HG03025 (cell line): ENCODE data around the gene KRT25.

Experiments
- ATAC-seq: cut with Tn5 transposase; IDR thresholded peaks from one replicate; pipeline ENCODE4 v1.9.1; 2021; ENCODE audit warnings: mild to moderate bottlenecking, moderate library complexity; ENCODE audit not compliant: unreplicated experiment, low FRiP score

The KRT25 gene

GRCh38 chr17:40699371-40699770 is 55.8 kb downstream of the KRT25 start:
- no peak for ATAC-seq
